HG03354 (cell line): Measurements from ENCODE around the gene ACBD5.
A peak's percentile ranks its signal among the peaks of the same experiment; 100 is the strongest.

Experiments used
- ATAC-seq: cut with Tn5 transposase; IDR thresholded peaks from one replicate; pipeline ENCODE4 v1.9.1; 2021; ENCODE audit warnings: mild to moderate bottlenecking; ENCODE audit not compliant: unreplicated experiment, poor library complexity, severe bottlenecking

The ACBD5 gene

GRCh38 chr10:27155066-27155754 is 85.4 kb downstream of the ACBD5 start, which contains the start of gene MASTL:
Gene MASTL (plus strand): TSS chr10:27155352. CDS start chr10:27155427, 75 bp downstream.
- ATAC-seq = peak; percentile 80

DNA sequence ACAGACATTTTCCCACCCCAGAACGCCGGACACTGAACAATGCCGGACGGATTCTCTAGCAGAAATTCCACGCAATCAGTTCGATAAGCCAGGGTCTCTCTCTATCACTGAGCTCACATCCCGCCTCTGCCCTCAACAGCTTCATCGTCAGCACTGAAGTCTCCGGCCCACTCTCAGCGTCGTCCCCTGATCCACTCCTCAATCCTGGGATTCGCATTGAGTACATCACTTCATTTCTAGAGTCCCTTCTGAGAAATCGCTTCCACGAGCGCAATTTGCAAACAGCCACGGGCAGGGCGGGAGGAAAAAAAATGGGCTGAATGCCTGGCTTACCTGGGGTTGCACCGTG is 86.8 kb downstream of the ACBD5 start:
- ATAC-seq = peak; percentile 6

GRCh38 chr10:27153329-27153728 is 87.3 kb downstream of the ACBD5 start:
- ATAC-seq = no peak

DNA sequence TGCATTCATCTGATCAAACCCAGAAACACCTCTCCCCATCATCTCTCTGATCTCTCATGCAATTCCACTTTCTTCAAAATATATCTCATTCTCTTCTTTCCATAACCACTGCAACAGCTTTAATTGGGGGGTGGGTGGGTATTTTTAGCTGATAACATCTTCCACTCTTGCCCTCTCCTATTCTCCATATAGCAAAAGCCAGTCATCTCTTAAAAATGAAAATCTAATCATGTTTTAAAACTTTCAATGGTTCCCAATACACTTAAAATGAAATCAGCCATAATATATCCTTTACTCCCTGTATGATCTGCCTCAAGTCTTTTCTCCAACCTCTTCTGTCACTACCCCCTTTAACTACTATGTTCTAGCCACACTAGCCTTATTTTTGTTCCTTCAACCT is 87.9 kb downstream of the ACBD5 start:
- ATAC-seq = no peak

DNA sequence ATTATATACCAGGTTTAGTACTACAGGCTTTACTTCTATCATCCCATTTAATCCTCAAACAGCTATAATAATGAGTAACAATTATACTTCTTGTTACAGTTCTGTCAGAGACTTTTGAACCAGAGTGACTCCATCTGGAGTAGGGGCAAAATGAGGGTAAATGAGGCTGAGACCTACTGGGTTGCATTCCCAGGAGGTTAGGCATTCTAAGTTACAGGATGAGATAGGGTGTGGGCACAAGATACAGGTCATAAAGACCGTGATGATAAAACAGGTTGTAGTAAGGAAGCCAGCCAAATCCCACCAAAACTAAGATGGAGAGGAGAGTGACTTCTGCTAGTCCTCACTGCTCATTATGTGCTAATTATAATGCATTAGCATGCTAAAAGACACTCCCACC is 90.3 kb downstream of the ACBD5 start:
- no peak for ATAC-seq

DNA sequence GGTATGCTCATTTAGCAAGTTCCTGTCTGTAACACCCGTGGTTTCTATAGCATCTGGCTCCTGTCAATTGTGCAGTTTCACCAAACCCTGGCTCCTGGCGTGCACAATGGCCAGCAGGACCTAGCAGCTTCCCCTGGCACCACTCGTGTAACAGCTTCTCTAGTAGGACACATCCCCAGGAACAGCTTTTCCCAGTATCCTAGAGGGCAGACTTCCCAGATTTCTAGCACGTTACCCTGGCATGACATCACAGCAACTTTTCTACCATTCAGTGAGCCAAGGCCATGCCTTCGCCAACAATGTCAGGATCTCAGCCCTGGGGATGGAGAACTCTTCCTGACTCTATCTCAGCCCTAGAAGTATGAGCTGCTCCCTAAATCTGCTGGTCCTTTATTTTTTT is 92.9 kb downstream of the ACBD5 start:
- no peak for ATAC-seq

GRCh38 chr10:27145937-27146336 is 94.7 kb downstream of the ACBD5 start:
- ATAC-seq = no peak
